ENCODE data around the gene KCNQ1. TPM values are rescaled to one million over a fixed set of nuclear protein-coding genes. Genes with fewer than 3 reads are reported as not detected.

KCNQ1 gene
- total and polyA plus RNA-seq, 7 donors = 0.48 to 3.1 (median 1.1) TPM

DNA sequence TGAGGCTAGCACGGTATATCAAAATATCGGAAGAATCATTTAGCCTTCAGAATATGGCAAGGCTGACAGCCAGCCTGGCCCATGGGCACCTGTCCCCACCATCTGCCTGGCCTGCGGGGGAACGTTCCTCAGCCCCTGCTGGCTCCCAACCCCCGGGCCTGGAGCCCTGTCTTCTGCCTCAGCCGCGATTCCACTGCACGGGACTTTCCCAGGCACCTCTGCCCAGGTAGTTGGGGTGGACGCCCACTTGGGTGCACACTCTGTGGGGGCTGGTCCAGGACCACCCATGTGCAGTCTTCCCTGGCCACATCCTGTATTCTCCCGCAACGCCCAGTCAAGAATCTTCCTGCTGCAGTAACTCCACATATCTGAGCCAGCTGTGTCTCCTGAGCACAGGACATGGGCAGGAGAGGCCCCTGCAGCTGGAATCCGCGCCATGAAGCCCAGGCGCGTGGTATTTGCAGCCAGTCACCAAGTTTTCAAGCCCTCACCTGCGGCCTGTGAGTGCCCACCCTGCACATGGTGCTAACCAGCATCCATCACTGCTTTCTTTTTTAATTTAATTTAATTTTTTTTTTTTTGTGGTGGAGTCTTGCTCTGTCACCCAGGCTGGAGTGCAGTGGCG lies 77.9 kb downstream of the KCNQ1 start:
- Histone ChIP-seq H3K36me3 (ENCODE audit: insufficient read depth in 1 of 2, low read depth in 1 of 2) (no peaks in the 10 kb centered on the region), H3K27ac (no peak overlapping the region), H3K9me3 (no peaks in the 10 kb centered on the region), H3K4me1 (no peaks in the 10 kb centered on the region), H3K27me3 (ENCODE audit: insufficient read depth in 3 of 3, low read length in 2 of 3) (peaks cover 0 to 26% (median 3%) of the 10 kb centered on the region in 3 donors), H3K4me3 (no peak overlapping the region)
- TF ChIP-seq, protein P1, sequence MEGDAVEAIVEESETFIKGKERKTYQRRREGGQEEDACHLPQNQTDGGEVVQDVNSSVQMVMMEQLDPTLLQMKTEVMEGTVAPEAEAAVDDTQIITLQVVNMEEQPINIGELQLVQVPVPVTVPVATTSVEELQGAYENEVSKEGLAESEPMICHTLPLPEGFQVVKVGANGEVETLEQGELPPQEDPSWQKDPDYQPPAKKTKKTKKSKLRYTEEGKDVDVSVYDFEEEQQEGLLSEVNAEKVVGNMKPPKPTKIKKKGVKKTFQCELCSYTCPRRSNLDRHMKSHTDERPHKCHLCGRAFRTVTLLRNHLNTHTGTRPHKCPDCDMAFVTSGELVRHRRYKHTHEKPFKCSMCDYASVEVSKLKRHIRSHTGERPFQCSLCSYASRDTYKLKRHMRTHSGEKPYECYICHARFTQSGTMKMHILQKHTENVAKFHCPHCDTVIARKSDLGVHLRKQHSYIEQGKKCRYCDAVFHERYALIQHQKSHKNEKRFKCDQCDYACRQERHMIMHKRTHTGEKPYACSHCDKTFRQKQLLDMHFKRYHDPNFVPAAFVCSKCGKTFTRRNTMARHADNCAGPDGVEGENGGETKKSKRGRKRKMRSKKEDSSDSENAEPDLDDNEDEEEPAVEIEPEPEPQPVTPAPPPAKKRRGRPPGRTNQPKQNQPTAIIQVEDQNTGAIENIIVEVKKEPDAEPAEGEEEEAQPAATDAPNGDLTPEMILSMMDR (IDR thresholded peaks at IDR 0.05) = no peak
- intact Hi-C loops (cut with DNase I) = loop anchor here in 1 of 2 donors (5.0 kb wide), 1 partner anchor 90 kb away; no protein-coding TSS in a partner anchor
- DNase-seq = peak; percentile 9 to 40
- WGBS, 3 donors = 70 to 80% (median 73%) methylated on average over 17 of the region's 17 CpGs
- no peak for ATAC-seq

DNA sequence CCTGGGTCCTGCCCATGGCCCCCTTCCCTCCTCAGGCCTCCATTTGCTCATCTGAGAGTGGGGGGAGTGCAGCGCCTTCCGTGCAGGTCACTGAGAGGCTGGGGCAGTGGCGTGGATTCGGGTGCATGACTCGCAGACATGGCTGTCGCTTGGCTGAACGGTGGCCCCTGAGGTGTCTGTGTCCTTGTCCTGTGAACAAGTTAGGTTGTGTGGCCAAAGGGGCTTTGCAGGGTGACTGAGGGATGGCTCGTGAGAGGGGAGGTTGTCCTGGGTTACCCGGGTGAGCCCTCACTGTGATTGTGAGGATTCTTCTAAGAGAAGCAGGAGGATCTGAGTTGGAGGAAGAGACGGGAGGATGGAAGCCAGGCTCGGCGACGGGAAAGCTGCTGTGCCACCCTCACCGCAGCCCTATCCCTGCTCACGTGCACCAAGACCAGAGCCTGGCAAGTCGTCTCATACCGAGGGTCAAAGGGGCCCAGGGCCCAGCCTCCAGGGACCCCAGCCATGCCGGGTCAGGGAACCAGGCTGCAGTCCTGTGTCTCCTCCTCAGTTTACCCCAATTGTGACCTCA lies 79.1 kb downstream of the KCNQ1 start:
- intact Hi-C loops (cut with DNase I) = loop anchor here in 1 of 2 donors (5.0 kb wide), 1 partner anchor 92 kb away; no protein-coding TSS in a partner anchor
- TF ChIP-seq, protein P1 (IDR thresholded peaks at IDR 0.05) = no peak
- ATAC-seq = no peak
- Histone ChIP-seq H3K9me3 (no peaks in the 10 kb centered on the region), H3K36me3 (ENCODE audit: insufficient read depth in 1 of 2, low read depth in 1 of 2) (no peaks in the 10 kb centered on the region), H3K27ac (no peak overlapping the region), H3K27me3 (ENCODE audit: insufficient read depth in 3 of 3, low read length in 2 of 3) (peaks cover 0 to 26% (median 3%) of the 10 kb centered on the region in 3 donors), H3K4me3 (no peak overlapping the region), H3K4me1 (no peaks in the 10 kb centered on the region)
- DNase-seq = peak; percentile 13 to 39
- WGBS, 3 donors = 80 to 82% (median 81%) methylated on average over 18 of the region's 18 CpGs

DNA sequence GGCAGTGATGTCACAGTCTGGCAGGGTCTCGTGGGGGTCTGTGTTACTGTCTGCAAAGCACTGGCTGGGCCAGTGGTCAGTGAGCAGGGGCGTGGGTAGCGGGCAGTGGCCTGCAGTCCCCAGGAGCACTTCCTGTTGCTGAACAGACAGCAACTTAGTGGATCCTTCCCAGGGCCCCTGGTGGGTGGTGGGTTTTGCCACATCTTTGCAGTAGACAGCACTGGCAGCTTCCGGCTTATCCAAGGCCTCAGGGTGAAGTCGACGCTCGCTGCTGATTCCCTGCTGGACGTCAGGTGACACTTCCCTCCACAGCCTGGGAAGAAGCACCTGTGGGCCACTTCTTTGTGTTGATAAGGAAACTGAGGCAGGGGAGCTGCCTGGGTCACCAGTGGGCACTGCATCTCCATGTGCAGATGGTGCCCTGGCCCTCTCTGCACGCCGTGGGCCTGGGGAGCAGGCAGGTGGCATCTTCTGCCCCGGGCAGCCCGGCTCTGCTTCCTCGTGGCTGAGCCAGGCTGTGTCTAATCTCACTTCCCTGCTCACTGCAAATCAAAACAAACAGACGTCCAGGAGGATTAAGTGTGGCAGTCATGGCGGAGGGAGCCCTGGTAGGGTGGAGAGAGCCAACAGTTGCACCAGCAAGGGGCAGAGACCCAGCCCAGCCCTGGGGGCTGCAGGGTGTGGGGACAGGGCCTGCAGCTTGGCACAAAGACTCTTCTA lies 79.8 kb downstream of the KCNQ1 start:
- Histone ChIP-seq H3K27me3 (ENCODE audit: insufficient read depth in 3 of 3, low read length in 2 of 3) (peaks cover 0 to 26% (median 3%) of the 10 kb centered on the region in 3 donors), H3K36me3 (ENCODE audit: insufficient read depth in 1 of 2, low read depth in 1 of 2) (no peaks in the 10 kb centered on the region), H3K27ac (no peak overlapping the region), H3K4me1 (no peaks in the 10 kb centered on the region), H3K4me3 (no peak overlapping the region), H3K9me3 (no peaks in the 10 kb centered on the region)
- 66 to 73% (median 67%) methylated on average over 15 of the region's 15 CpGs for WGBS, 3 donors
- ATAC-seq = no peak
- TF ChIP-seq, protein P1 (IDR thresholded peaks at IDR 0.05) = no peak
- intact Hi-C loops (cut with DNase I) = loop anchor here (5.0 kb wide), 2 partner anchors 92 to 217 kb away; no protein-coding TSS in a partner anchor
- DNase-seq = peak; percentile 0 to 33

DNA sequence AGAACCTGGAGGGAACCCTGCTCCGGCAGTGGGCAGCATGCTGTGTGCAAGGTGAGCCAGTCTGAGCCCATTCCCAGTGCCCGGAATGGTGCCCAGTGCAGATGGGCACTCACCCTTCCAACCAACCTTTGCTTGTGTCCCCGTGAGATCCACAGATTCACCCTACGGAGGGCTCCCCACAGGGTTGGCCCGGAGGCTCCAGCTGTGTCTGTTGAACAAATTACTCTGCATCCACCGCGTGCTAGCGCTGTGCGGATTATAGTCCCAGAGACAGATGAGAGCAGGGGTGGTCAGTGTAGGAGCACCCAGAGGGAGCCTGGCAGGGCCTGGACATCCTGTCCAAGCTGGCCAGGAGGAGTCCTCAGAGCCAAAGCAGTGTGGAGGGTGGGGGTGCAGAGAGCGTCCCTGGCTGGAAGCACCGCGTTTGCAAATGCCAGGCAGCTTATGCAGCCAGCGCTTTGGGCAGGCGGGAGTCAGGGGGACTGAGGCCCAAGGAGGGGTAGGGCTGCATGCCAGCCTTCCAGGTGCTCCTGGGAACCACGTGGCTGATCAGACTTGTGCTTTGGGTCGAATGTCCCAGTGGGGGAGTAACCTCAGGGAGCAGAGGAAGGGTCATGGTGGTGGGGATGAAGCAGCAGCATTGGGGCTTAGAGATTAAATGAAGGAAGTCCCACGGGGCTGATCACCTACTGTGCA lies 80.5 kb downstream of the KCNQ1 start:
- intact Hi-C loops (cut with DNase I) = loop anchor here in 1 of 2 donors (5.0 kb wide), 1 partner anchor 218 kb away; no protein-coding TSS in a partner anchor
- no peak overlapping the region for H3K27ac ChIP-seq
- TF ChIP-seq, protein P1 (IDR thresholded peaks at IDR 0.05) = no peak
- peaks cover 0 to 26% (median 3%) of the 10 kb centered on the region in 3 donors for H3K27me3 ChIP-seq (ENCODE audit: insufficient read depth in 3 of 3, low read length in 2 of 3)
- H3K9me3 ChIP-seq = no peaks in the 10 kb centered on the region
- H3K4me3 ChIP-seq = no peak overlapping the region
- no peaks in the 10 kb centered on the region for H3K4me1 ChIP-seq
- ATAC-seq (no peak), DNase-seq (peak; percentile 10 to 42)
- WGBS, 3 donors = 43 to 65% (median 45%) methylated on average over 17 of the region's 17 CpGs
- H3K36me3 ChIP-seq (ENCODE audit: insufficient read depth in 1 of 2, low read depth in 1 of 2) = no peaks in the 10 kb centered on the region

Data from psoas muscle (tissue), 8 donors.